Nephron (organoid): ENCODE data around the gene FHDC1.
"Not testable (repeated sequence)": the region's sequence is repeated elsewhere in the genome, so short reads cannot be mapped to it uniquely, and the experiment has no call there.

Experiments
- H3K27ac Mint-ChIP-seq, 3 experiments: 2 replicates each; pipeline ENCODE4 v1.8.0; 2020; ENCODE audit warnings: mixed read lengths in 3 of 3, mild to moderate bottlenecking in 2 of 3, moderate library complexity in 1 of 3
- H3K27me3 Mint-ChIP-seq: 2 replicates; pipeline ENCODE4 v1.8.0; 2021; ENCODE audit warnings: low read depth, mild to moderate bottlenecking, moderate library complexity, mixed read lengths
- H3K36me3 Mint-ChIP-seq: 2 replicates; pipeline ENCODE4 v1.8.0; 2020; ENCODE audit warnings: low read depth, mixed read lengths
- H3K4me1 Mint-ChIP-seq: 2 replicates; pipeline ENCODE4 v1.8.0; 2020; ENCODE audit warnings: mixed read lengths
- H3K4me3 Mint-ChIP-seq, 3 experiments: 2 replicates each; pipeline ENCODE4 v1.8.0; 2020; ENCODE audit warnings: mild to moderate bottlenecking in 3 of 3, mixed read lengths in 3 of 3, moderate library complexity in 2 of 3
- H3K9me3 Mint-ChIP-seq: 2 replicates; pipeline ENCODE4 v1.8.0; 2020; ENCODE audit warnings: mixed read lengths
- TF ChIP-seq, protein P1 (sequence below), 3 experiments: fragments of 200-600 bp; sonication (generic); IDR thresholded peaks; one replicate each; pipeline ENCODE4 v1.5.0; 2021; ENCODE audit warnings: antibody characterized with exemption in 3 of 3; ENCODE audit not compliant: unreplicated experiment in 3 of 3

The FHDC1 gene, protein sequence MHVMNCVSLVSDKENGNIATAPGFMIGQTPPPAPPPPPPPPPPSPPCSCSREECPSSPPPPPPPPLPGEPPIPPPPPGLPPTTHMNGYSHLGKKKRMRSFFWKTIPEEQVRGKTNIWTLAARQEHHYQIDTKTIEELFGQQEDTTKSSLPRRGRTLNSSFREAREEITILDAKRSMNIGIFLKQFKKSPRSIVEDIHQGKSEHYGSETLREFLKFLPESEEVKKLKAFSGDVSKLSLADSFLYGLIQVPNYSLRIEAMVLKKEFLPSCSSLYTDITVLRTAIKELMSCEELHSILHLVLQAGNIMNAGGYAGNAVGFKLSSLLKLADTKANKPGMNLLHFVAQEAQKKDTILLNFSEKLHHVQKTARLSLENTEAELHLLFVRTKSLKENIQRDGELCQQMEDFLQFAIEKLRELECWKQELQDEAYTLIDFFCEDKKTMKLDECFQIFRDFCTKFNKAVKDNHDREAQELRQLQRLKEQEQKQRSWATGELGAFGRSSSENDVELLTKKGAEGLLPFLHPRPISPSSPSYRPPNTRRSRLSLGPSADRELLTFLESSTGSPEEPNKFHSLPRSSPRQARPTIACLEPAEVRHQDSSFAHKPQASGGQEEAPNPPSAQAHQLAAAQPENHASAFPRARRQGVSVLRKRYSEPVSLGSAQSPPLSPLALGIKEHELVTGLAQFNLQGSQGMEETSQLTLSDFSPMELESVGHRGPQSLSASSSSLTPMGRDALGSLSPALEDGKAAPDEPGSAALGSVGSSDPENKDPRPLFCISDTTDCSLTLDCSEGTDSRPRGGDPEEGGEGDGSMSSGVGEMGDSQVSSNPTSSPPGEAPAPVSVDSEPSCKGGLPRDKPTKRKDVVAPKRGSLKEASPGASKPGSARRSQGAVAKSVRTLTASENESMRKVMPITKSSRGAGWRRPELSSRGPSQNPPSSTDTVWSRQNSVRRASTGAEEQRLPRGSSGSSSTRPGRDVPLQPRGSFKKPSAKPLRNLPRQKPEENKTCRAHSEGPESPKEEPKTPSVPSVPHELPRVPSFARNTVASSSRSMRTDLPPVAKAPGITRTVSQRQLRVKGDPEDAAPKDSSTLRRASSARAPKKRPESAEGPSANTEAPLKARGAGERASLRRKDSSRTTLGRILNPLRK

DNA sequence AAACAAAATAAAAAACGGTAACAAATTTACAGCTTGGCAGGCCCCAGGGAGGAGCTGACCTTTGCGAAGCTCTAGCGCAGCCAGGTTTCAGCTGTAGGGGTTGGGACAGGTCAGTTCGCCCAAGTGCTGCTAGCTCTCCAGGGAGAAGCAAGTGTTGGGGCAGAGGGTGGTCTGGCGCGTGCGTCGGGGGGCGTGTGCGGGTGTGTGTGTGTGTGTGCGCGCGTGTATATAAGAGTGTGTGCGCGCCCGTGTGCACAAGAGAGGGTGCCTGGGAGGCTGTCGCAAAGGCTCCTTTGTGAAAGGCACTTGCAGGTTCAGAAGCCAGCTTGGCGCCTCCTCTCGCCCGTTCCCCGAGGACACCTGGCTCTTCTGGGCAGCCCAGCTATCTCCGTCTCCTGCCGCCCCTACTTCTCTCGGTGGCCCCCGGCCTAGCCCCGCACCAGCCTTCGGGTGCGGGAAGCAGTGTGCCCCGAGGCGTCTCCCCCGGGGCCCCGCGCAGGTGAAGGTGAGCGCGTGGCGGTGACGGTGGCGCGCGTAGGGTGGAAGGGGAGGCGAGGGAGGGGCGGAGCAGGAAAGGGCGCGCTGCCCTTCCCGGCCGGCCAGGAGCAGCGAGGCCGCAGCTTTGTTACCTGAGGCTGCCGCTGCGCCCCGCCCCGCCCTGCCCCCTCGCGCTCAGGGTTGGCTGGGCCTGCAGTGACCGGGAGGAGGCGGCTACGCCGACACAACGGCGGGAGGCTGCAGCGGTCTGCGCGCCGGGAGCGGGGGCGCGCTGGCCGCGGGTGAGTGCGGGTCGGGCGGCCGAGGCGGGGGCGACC is at the start of gene FHDC1:
Gene FHDC1, plus strand, starts transcription at position 693 of the 815 bp plus-strand sequence. CDS start 6,735 bp downstream, outside the sequence.
- peak within 1 kb of the TSS; percentile 78 to 88 (median 87) for H3K4me3 Mint-ChIP-seq
- TF ChIP-seq, protein P1, sequence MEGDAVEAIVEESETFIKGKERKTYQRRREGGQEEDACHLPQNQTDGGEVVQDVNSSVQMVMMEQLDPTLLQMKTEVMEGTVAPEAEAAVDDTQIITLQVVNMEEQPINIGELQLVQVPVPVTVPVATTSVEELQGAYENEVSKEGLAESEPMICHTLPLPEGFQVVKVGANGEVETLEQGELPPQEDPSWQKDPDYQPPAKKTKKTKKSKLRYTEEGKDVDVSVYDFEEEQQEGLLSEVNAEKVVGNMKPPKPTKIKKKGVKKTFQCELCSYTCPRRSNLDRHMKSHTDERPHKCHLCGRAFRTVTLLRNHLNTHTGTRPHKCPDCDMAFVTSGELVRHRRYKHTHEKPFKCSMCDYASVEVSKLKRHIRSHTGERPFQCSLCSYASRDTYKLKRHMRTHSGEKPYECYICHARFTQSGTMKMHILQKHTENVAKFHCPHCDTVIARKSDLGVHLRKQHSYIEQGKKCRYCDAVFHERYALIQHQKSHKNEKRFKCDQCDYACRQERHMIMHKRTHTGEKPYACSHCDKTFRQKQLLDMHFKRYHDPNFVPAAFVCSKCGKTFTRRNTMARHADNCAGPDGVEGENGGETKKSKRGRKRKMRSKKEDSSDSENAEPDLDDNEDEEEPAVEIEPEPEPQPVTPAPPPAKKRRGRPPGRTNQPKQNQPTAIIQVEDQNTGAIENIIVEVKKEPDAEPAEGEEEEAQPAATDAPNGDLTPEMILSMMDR (IDR thresholded peaks at IDR 0.05; ENCODE audit: unreplicated experiment in 3 of 3), result no peak
- peaks cover 63% of the 10 kb centered on the region for H3K27me3 Mint-ChIP-seq
- H3K4me1 Mint-ChIP-seq, result peaks cover 12% of the 10 kb centered on the region
- no peaks in the 10 kb centered on the region for H3K36me3 Mint-ChIP-seq
- peak within 1 kb of the TSS in 1 of 3 experiments; percentile 47 for H3K27ac Mint-ChIP-seq
- H3K9me3 Mint-ChIP-seq, result no peaks in the 10 kb centered on the region

DNA sequence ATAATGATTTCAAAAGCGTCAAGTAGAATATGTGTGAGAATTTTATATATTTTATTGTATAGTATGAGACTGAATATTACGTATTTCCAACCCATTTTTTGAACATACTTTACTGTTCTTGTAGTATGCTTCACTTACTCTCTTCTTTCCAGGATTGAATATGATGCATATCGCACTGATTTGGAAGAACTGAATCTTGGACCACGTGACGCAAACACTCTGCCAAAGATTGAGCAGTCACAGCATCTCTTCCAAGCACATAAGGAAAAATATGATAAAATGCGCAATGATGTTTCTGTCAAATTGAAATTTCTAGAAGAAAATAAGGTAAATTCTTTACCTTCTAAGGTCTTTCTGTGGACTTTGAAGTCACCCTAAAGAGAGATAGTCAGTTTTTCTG is 48.1 kb upstream of the FHDC1 start:
- TF ChIP-seq, protein P1 (IDR thresholded peaks at IDR 0.05; ENCODE audit: unreplicated experiment in 3 of 3), result no peak
- H3K9me3 Mint-ChIP-seq, result no peaks in the 10 kb centered on the region
- no peak overlapping the region for H3K4me3 Mint-ChIP-seq
- H3K27me3 Mint-ChIP-seq, result no peaks in the 10 kb centered on the region
- H3K4me1 Mint-ChIP-seq, result no peaks in the 10 kb centered on the region
- peaks cover 55% of the 10 kb centered on the region for H3K36me3 Mint-ChIP-seq
- no peak overlapping the region for H3K27ac Mint-ChIP-seq

DNA sequence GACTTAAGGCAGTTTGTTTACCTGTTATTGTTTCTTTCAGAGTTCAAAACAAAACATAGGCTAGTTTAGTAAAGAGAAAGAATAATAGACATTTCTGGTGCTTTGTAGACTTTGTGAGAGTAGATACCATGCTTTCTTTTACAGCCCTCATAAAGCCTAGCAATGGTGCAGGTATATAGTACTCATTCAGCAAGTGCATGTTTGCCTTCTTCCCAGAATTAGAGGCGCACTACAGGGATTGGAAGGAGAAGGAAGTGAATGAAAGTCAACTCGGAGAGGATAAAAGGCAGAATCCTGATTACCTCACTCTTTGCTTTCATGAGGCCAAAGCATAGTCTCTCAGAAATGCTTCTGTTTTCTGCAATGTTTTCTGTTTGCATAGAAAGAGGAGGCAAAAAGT is 43.1 kb upstream of the FHDC1 start:
- no peaks in the 10 kb centered on the region for H3K9me3 Mint-ChIP-seq
- TF ChIP-seq, protein P1 (IDR thresholded peaks at IDR 0.05; ENCODE audit: unreplicated experiment in 3 of 3), result no peak
- no peak overlapping the region for H3K4me3 Mint-ChIP-seq
- H3K27me3 Mint-ChIP-seq, result no peaks in the 10 kb centered on the region
- peaks cover 60% of the 10 kb centered on the region for H3K36me3 Mint-ChIP-seq
- no peaks in the 10 kb centered on the region for H3K4me1 Mint-ChIP-seq
- H3K27ac Mint-ChIP-seq, result no peak overlapping the region

DNA sequence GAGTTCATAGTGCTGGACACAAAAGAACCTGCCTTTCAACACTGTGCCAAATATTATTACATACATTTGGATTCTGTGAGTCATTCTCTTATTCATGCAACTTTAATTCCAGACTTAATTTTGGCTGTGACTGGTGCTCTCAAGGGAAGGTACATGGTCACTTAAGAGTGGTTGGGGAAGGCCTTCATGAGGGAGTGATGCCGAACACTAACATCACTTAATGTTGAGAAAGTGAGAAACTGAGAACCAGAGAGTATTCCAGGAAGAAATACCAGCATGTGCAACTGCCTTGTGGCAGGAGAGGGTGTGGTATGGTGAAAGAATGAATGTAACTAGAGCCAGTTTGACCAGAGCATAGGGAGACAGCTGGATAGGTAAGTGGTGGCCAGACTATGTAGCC is 41.5 kb upstream of the FHDC1 start:
- Mint-ChIP-seq H3K4me1 (no peaks in the 10 kb centered on the region), H3K36me3 (peaks cover 63% of the 10 kb centered on the region), H3K4me3 (no peak overlapping the region), H3K9me3 (no peaks in the 10 kb centered on the region), H3K27ac (no peak overlapping the region), H3K27me3 (no peaks in the 10 kb centered on the region)
- TF ChIP-seq, protein P1 (IDR thresholded peaks at IDR 0.05; ENCODE audit: unreplicated experiment in 3 of 3), result no peak

DNA sequence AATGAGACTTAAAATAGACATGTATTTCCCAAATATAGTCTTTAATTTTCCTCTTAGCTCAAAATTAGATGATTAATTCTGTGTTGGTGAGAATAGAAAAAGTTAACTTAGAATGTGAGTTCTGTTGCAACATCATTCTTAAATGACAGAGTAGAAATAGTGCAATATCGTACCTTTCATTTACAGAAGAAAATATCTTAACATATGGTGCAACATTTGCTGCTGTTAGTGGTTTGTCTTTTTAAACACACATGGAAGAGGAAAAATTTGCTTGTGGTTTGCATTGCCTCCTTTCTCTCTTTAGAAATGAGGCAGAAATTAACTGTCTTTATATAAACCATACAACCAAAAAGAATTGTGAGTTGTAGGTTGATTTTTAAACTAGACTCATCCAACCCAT is 39.3 kb upstream of the FHDC1 start:
- TF ChIP-seq, protein P1 (IDR thresholded peaks at IDR 0.05; ENCODE audit: unreplicated experiment in 3 of 3), result no peak
- no peak overlapping the region for H3K4me3 Mint-ChIP-seq
- H3K9me3 Mint-ChIP-seq, result no peaks in the 10 kb centered on the region
- H3K27me3 Mint-ChIP-seq, result no peaks in the 10 kb centered on the region
- no peak overlapping the region for H3K27ac Mint-ChIP-seq
- no peaks in the 10 kb centered on the region for H3K4me1 Mint-ChIP-seq
- H3K36me3 Mint-ChIP-seq, result peaks cover 47% of the 10 kb centered on the region

DNA sequence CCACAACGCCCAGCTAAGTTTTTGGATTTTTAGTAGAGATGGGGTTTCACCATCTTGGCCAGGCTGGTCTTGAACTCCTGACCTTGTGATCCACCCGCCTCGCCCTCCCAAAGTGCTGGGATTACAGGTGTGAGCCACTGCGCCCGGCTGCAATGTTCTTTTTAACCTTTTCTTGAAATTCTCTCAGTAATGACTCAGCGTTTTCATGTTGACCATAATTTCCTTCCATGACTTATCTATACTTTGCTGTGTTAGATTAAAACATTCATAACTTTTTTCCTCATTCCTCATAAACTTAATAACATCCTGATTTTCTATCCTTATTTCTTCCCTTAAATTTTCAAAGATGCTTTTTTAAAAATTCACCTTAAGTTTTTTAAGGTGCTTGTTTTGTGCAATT is 38.0 kb upstream of the FHDC1 start:
- H3K9me3 Mint-ChIP-seq, H3K27me3 Mint-ChIP-seq, H3K4me1 Mint-ChIP-seq, H3K4me3 Mint-ChIP-seq, H3K27ac Mint-ChIP-seq: not testable (repeated sequence)
- H3K36me3 Mint-ChIP-seq, result peaks cover 34% of the 10 kb centered on the region
